HG02571 (cell line): Measurements from ENCODE around the gene LELP1.
"Not testable (repeated sequence)": the region's sequence is repeated elsewhere in the genome, so short reads cannot be mapped to it uniquely, and the experiment has no call there.

Source experiments
- ATAC-seq: cut with Tn5 transposase; IDR thresholded peaks from one replicate; pipeline ENCODE4 v1.9.1; 2021; ENCODE audit warnings: mild to moderate bottlenecking, moderate library complexity; ENCODE audit not compliant: unreplicated experiment

Gene LELP1

DNA sequence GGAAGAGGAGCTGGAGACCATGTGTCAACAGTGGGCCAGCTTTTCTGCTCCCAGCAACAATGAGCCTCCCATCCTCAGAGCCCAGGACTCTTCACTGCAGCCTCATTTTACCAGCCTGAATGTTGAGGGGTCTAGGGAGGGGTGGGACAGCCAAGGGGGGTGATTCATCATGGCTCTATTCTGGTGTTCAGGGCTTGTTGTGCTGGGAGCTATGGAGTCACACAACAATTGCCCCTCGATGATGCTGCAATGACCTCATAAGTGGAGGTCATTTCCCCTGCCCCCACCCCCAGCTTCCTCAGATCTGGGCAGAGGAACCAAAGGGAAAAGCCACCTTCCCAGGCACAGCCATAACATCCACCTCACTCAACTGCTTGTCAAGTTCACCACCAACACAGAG, at the start of gene LELP1:
Gene LELP1 (plus strand): TSS at position 301 of the 400 bp plus-strand sequence. CDS start 1,278 bp downstream, outside the sequence.
- no peak for ATAC-seq

DNA sequence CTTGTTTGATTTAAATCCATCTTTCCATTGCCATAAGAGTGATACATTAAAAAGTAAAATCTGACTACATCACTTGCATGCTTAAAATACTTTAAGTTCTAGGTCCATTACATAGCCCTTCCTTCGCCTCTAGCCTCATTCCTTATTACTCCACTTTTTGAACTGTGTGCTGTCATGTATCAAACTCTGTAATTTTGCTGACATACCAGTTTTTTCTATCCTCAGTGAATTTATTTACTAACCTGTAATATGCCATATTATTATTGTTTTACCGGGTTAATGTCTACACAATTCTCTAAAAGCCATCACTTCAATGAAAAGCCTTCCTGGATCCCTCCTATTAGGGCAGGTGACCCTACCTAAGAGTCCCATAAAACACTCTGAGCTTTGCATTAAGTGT, 47.7 kb upstream of the LELP1 start:
- no peak for ATAC-seq

DNA sequence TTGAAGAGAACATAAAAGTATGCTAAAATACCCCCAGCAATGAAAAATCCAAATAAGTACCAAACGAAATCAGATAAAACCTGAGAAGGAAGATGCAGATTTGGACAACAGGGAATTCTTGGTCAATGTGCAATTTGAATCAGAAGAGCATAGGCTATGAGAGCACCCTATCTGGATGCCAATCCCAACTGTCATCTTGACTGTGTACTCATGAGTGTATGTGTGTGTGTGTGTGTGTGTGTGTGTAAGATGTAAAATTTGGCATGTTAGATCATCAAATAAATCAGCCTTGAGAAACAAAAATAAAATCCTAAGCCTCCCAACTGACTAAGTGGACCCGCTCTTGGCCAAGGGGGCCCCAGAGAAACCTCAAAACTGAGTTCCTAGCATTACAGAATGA, 34.5 kb upstream of the LELP1 start:
- ATAC-seq: no peak

DNA sequence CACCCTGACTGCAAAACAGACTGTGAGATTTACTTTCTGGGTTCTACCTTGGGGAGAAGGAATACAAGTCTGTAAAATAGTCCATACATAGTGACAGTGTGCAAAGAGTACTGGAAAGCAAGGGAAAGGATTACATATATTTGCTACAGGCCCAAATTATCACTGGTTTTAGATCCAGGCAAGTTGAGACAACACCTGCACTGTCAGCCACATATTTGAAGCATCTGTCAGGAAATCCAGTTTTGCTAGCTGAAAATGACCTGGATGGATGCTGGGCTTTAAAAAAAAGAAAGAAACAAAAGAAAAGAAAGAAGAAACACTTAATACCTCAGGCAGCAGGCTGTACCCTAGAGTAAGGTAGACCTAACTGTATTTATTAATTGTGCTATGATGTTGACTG, 28.6 kb upstream of the LELP1 start:
- ATAC-seq: no peak

DNA sequence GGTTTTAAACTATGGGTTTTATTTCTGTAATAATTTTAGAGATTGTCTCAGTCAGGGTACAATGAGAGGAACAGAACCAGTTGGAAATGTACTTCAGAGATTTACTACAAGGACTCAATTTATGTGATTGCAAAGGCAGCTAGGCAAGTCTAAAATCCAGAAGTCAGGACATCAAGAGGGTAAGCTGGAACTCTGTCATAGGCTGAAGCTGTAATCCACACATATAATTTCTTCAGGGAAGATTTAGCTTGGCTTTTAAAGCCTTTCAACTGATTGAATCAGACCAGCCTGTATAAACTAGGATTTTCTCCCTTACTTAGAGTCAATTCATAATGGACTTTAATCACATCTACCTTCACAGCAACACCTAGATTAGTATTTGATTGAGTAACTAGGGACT, 24.3 kb upstream of the LELP1 start:
- ATAC-seq: no peak

GRCh38 chr1:153180556-153180955, 22.7 kb upstream of the LELP1 start:
- ATAC-seq: no peak

GRCh38 chr1:153188301-153188700, 14.9 kb upstream of the LELP1 start:
- not testable (repeated sequence) for ATAC-seq

DNA sequence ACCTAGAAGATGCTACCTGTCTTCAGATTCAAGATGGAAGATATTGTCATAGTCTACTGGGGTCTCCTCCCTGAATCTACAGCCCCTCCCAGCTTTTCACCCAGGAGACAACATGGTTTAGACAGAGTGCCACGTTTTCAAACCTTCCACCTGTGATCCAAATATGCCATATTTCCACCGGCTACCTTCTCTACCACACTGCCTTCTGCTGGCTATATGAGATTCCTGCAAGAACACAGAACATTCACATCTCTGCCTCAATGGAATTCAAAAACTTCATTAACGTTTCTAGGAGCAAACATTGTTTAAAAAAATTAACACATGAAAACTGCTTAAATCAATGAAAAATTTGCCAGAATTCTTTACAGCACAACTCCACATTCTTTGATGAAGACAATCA, 12.9 kb upstream of the LELP1 start:
- ATAC-seq: no peak

DNA sequence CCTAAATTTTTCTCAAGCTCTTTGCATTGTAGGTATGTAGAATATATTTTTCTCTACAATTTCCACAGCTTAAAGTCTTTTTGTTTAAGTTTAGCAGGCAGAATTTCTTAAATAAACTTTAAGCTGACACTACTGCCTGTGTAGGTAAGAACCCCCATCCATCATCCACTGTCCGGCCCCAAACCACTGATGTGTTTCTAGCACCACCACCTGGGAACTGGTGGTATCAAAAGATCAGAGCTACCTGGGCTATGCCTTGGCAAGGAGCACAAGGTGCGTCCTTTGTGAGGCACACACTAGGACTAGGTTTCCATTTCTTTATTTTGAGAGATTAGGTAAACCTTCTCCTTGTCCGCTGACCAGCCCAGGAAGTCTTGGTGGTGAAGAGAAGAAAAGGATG, 10.5 kb upstream of the LELP1 start:
- no peak for ATAC-seq

DNA sequence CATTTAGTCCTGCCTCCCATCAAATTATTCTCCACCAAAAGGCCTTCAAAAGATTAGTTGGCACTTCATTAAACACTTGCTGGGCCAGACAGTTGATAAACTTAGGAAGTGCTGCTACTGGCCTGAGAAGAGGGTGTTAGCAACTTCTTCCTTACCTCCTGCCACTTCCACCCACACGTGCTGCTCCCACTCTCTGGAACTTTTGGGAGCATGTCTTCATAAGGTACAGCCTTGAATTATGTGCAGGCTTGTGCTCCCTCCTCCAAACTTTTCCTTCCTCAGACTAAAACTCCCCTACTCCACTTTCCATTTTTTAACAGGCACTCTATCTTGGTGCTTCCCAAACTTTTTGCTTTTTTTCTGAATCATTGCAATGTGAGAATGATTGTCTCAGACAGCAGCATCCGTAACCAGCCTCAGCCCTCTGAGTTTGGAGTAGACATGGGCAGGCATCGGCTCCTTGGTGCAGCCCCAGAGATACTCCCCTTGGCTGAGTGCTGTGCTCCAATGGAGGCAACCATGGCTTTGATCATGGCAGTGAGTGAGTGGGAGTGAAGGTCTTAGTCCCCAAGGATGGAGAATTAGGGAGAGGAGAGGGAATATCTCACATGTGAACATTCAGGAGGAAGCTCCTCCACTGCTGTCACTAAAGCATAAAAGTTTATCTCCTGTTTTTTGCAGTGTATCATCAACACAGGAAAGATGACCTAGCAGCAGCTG, 8.7 kb upstream of the LELP1 start:
- no peak for ATAC-seq

DNA sequence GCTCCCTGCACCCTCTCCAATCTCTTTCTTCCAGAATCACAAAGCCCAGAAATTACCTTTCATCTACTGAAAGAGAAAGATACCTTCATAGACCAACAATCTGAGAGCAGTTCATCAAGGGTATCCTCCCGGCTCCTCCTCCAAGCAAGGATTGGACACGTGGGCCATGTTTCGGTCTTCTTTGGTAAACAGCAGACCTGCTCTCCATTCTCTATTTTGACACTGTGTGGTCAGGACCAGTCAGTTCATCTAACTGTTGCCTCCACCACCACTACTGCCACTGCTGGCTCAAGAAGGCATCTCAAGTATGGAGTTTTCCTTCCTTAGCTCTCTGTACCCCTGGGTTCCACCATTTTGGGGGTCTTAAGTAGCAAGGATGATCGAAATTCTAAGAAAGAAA, 8.0 kb upstream of the LELP1 start:
- ATAC-seq: no peak

DNA sequence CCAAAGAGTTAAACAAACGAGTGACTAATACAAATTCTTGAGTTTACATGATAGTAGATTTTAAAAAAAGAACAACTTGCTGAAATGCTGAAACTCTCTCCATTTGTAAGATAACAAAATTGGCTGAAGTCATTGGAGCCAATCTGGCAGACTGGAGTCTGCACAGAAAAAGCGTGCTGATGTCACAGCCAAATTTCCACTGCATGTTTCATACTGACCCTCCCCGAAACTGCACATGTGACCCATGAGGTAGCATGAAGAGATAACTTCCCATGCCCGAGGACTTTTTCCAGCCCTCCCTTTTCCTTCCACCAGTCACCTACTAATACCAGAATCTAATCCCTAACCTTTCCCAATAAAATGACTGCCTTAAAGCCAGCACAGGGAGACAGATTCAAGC, 1.2 kb upstream of the LELP1 start:
- no peak for ATAC-seq

DNA sequence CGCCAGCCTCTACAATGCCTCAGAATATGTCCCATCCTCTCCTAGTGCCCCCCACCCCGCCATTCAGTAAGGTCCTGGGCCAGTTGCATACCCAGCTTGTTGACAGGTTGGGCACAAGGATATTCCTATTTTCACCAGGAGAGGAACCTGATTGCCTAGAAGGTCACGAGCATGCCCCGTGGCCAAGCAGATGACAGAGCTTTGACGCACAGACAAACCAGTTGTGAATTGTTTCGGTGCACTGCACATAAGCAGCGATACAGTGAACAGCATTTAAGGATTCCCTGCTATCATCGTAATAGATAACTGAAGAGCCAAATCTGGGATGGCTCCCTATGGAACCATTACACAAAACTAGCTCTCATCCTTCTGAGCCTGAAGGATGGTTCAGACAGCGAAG, 3.4 kb downstream of the LELP1 start:
- no peak for ATAC-seq

DNA sequence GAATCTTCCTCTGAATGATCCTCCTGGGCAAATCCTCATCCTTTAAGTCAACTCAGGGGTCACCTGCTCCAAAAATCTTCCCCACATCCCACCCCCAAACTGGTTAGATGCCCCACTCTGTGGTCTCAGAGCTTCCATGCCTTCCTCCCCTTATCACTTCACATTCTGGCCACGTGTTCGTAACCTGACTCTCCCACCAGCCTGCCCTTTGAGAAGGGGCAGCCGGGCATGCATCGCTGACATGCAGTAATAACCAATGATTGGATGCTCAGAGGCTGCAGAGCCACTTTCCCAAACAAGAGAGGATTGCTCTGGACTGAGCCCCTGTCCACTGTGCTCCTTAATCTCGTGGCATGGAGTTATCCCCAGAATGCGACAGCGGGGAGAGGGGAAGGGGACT, 7.0 kb downstream of the LELP1 start:
- ATAC-seq: no peak

DNA sequence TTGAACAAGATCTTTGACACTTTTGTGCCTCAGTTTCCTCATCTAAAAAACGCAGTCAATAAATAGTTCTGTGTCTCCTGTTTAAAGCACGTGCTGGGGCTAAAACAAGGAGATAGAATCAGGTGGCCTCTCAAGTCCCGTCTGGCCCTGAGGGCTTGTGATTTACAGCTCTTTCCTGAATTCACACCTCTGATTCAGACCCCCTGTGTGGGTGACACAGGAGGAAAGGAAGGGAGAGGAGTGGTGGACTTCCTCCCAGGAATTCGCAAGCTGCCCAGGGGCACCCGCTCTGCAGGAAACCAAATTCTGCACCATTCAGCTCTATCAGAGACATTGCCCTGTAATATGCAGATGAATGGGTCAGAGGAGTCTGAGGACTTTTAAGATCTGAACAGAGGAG, 9.0 kb downstream of the LELP1 start:
- ATAC-seq: no peak

DNA sequence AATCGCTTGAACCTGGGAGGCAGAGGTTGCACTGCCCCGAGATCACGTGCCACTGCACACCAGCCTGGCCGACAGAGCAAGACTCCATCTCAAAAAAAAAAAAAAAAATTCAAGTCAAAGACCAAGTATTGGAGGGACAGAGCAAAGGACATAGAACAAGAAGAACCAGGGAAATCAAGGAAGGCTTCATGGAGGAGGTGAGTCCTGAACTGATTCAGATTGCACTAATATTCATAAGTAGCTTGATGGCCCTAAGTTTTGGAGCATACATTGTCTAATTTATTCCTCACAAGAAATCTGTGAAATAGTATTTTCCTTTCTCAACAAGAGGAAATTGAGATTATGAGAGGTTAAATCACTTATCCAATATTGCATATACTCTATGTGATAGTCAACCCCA, 10.3 kb downstream of the LELP1 start:
- no peak for ATAC-seq

DNA sequence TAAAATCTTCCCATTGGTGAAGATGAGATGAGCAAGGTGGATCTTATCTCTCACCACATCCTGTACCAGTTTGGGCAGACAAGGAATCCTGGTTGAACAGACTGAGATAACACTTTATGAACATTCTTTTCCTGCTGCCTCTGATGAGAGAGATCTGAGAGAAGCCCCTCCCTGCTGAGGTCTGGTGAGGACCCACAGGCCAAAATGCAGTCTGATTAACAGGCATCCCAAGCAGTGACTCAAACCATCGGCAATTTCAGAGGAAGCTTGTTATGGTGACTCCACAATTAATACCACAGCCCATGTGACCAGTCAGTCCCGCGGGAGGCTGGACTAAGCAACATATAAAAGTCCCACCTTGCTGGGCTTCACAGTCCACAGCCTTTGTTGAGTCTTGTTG, 14.0 kb downstream of the LELP1 start, which contains the start of gene PRR9:
Gene PRR9 (plus strand): TSS at position 373 of the 400 bp plus-strand sequence. CDS start 561 bp downstream, outside the sequence.
- no peak for ATAC-seq

DNA sequence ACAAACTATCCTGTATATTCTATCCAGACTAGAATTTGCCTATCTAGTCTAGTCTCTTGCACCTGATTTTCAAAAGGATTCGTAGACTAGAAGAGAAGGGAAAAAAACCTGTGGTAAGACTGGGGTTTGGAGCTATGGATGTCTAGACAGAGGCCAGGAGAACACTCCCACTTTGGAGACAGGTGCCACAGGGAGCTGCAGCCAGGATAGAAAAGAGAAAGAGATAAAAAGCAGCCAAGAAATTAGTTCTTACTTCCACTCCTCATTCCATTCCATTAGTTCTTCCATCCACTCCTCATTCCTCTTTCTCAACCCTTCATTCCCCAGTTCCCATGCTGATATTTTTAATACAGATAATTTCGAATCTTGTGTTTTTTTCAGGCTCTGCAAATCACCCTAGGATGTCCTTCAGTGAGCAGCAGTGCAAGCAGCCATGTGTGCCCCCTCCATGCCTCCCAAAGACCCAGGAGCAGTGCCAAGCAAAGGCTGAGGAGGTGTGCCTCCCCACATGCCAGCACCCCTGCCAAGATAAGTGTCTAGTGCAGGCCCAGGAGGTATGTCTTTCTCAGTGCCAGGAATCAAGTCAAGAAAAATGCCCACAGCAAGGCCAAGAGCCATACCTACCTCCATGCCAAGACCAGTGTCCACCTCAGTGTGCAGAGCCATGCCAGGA, 14.7 kb downstream of the LELP1 start:
- ATAC-seq: no peak

GRCh38 chr1:153220606-153221303, 17.5 kb downstream of the LELP1 start:
- ATAC-seq: no peak

DNA sequence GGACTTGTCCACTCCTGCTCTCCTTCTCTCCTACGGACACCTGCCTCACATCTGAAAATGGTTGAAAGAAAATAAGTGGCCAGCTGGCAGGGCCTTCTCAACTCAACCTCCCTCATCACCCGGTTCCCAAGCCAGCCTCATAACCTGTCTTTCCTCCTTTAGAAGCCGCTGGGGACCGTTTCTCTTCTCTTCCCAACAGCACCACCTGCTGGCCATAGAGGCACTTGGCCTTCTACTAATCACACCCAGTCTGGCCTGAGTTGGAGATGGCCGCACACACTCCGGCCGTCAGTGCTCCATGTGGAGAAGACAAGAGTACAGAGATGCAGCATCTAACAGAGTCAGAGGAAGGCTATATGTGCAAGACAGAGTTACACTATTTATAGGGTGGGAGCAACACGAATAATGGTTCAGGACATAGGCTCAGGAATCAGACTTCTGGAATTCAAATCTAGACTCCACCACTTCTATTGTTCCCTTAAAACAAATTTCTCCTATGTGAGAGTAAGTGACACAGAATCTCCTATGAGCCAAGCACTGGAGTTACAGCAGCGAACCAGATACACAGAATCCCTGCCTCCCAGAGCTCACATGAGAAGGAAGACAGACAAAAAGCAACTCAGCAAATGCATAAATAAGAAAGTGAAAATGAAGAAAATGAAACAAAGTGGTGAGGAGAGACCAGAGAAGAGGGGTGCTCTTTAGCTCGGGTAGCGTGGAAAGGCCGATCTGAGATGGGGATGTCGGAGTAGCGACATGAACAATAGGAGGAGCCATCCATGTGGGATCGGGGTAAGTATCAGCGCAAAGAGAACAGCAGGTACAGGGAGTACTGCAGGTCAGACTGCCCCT, 20.0 kb downstream of the LELP1 start:
- ATAC-seq: peak; percentile 75

GRCh38 chr1:153227810-153228209, 24.6 kb downstream of the LELP1 start:
- ATAC-seq: no peak
